C4-2B (cell line): ENCODE measurements around the gene FAM53B.

Experiments
- H3K27ac ChIP-seq: fragments of 450-650 bp; 2 replicates; pipeline ENCODE4 v1.5.1; 2017
- CTCF ChIP-seq: fragments of 450-650 bp; conservative IDR thresholded peaks from 2 replicates; pipeline ENCODE4 v1.5.1; 2017; ENCODE audit warnings: mild to moderate bottlenecking
- ZFX ChIP-seq: fragments of 450-650 bp; IDR thresholded peaks from 2 replicates; pipeline ENCODE4 v1.6.1; 2017

Gene FAM53B

GRCh38 chr10:124598773-124599587 lies 145.2 kb downstream of the FAM53B start:
- H3K27ac ChIP-seq = no peak overlapping the region
- TF ChIP-seq CTCF (no peak), ZFX (no peak)

GRCh38 chr10:124598196-124598595 lies 146.0 kb downstream of the FAM53B start:
- no peak overlapping the region for H3K27ac ChIP-seq
- TF ChIP-seq ZFX = no peak
- TF ChIP-seq CTCF = no peak

- TF ChIP-seq CTCF (no peak), ZFX (no peak)
These were observed 146.4 kb downstream of the FAM53B start for GRCh38 chr10:124597846-124598165.

GRCh38 chr10:124596962-124597845 lies 147.0 kb downstream of the FAM53B start:
- no peak overlapping the region for H3K27ac ChIP-seq
- no peak for TF ChIP-seq ZFX
- TF ChIP-seq CTCF = no peak

More at GRCh38 chr10:124597846-124598165, 146.4 kb downstream of the FAM53B start:
- no peak overlapping the region for H3K27ac ChIP-seq

- no peak overlapping the region for H3K27ac ChIP-seq
- TF ChIP-seq ZFX (no peak), CTCF (no peak)
These were observed 147.9 kb downstream of the FAM53B start for GRCh38 chr10:124596116-124596785.

DNA sequence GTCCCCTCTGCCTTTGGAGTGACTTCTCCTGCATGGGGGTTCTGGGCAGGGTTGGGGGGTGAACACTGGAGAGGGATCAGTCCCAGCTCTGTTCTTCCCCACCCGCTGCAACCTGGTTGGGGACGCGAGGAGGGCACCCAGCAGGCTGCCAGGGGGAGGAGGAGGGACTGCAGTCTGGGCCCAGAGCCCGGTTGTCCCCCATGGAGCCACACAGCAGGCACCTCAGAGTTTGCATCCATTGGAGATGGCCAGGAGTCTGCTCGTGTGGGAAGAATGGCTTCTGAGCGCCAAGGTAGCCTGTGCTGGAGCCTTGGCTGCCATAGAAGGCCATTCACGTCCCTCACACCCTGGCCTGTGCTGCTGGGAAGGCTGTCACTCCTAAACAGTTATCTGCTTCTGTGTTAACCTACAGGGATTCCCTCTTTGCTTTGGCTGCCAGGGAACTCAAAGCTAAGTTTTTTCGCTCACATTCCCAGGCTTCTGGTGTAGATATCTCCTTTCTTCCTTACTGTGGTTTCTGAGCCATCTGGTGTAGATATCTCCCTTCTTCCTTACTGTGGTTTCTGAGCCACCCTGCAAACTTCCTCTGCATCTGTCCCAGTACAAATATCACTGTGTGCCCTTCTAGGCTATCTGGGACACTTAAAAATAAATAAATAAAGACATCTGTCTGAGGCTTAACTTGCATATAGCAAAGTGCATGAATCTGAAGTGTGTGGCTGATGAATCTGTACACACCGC lies 148.9 kb downstream of the FAM53B start:
- TF ChIP-seq CTCF (no peak), ZFX (no peak)
- no peak overlapping the region for H3K27ac ChIP-seq
